Large intestine (tissue), 3 donors: ENCODE measurements around the gene MAP4K4. TPM values are rescaled to one million over a fixed set of nuclear protein-coding genes. Genes with fewer than 3 reads are reported as not detected.
"Not testable (repeated sequence)": the region's sequence is repeated elsewhere in the genome, so short reads cannot be mapped to it uniquely, and the experiment has no call there.

Experiments
- DNase-seq, 2 donors: peaks; one replicate each; pipeline versions ENCODE4 v3.0.0 to v3.0.0-alpha.2; 2013
- H3K27ac ChIP-seq: one replicate; pipeline ENCODE4 v1.5.1; 2013; ENCODE audit warnings: low read length
- H3K27me3 ChIP-seq: 2 replicates; pipeline ENCODE4 v1.6.1; 2013; ENCODE audit warnings: low read length; ENCODE audit not compliant: control insufficient read depth, insufficient read depth
- H3K36me3 ChIP-seq: 2 replicates; pipeline ENCODE4 v1.6.1; 2013; ENCODE audit warnings: low read length; ENCODE audit not compliant: control insufficient read depth, insufficient read depth
- H3K4me1 ChIP-seq: one replicate; pipeline ENCODE4 v1.6.1; 2013; ENCODE audit warnings: low read length; ENCODE audit not compliant: control insufficient read depth, insufficient read depth
- H3K4me3 ChIP-seq: one replicate; pipeline ENCODE4 v1.5.1; 2013; ENCODE audit warnings: low read length
- H3K9me3 ChIP-seq: one replicate; pipeline ENCODE4 v1.6.1; 2013; ENCODE audit warnings: mild to moderate bottlenecking, low read depth, low read length, moderate library complexity; ENCODE audit not compliant: control insufficient read depth
- WGBS: methylation state at CpG from one replicate; pipeline ENCODE4 v1.1.5; 2013; ENCODE audit warnings: low lambda C conversion rate; ENCODE audit not compliant: insufficient coverage; 5-methylcytosine and 5-hydroxymethylcytosine counted together
- polyA plus RNA-seq: library from polyadenylated mRNA; unstranded; fragments of 120-200 nt; gene quantifications from one replicate; pipeline ENCODE4 v1.2.1, GENCODE V29; 2013

MAP4K4 gene
- polyA plus RNA-seq, 1 donor, result 39.5 TPM

- H3K4me1 ChIP-seq, H3K36me3 ChIP-seq, H3K27me3 ChIP-seq, H3K4me3 ChIP-seq, H3K27ac ChIP-seq, DNase-seq, H3K9me3 ChIP-seq: not testable (repeated sequence)
Observed at GRCh38 chr2:101924311-101924710, 226.8 kb downstream of the MAP4K4 start.

GRCh38 chr2:101930019-101930418, 232.5 kb downstream of the MAP4K4 start:
- Histone ChIP-seq H3K27me3 (no peaks in the 10 kb centered on the region), H3K9me3 (no peaks in the 10 kb centered on the region), H3K4me3 (no peak overlapping the region), H3K27ac (no peak overlapping the region), H3K36me3 (no peaks in the 10 kb centered on the region), H3K4me1 (no peaks in the 10 kb centered on the region)
- DNase-seq, result no peak
- WGBS, result no CpG with 5 or more reads among the region's 3 CpGs

- DNase-seq, result no peak
- no peak overlapping the region for H3K27ac ChIP-seq
- H3K27me3 ChIP-seq, result no peaks in the 10 kb centered on the region
- no peaks in the 10 kb centered on the region for H3K36me3 ChIP-seq
- H3K4me1 ChIP-seq, result no peaks in the 10 kb centered on the region
- H3K4me3 ChIP-seq, result no peak overlapping the region
- H3K9me3 ChIP-seq, result no peaks in the 10 kb centered on the region
- no CpG with 5 or more reads among the region's 4 CpGs for whole genome bisulfite sequencing
Observed at GRCh38 chr2:101930847-101931246, 233.3 kb downstream of the MAP4K4 start.

- no peak overlapping the region for H3K27ac ChIP-seq
- H3K36me3 ChIP-seq, result no peaks in the 10 kb centered on the region
- DNase-seq, result no peak
- no peaks in the 10 kb centered on the region for H3K4me1 ChIP-seq
- no peak overlapping the region for H3K4me3 ChIP-seq
- WGBS, result 78% methylated on average over 1 of the region's 3 CpGs
- H3K9me3 ChIP-seq, result no peaks in the 10 kb centered on the region
- no peaks in the 10 kb centered on the region for H3K27me3 ChIP-seq
Observed at GRCh38 chr2:101931402-101931801, 233.9 kb downstream of the MAP4K4 start.

- H3K4me1 ChIP-seq, H3K27me3 ChIP-seq, H3K27ac ChIP-seq, H3K36me3 ChIP-seq, DNase-seq, H3K9me3 ChIP-seq, H3K4me3 ChIP-seq: not testable (repeated sequence)
- 40% methylated on average over 1 of the region's 4 CpGs for WGBS
Observed at GRCh38 chr2:101935764-101936163, 238.3 kb downstream of the MAP4K4 start.

GRCh38 chr2:101942851-101943250, 245.3 kb downstream of the MAP4K4 start:
- H3K9me3 ChIP-seq, result no peaks in the 10 kb centered on the region
- no peak overlapping the region for H3K27ac ChIP-seq
- no peaks in the 10 kb centered on the region for H3K36me3 ChIP-seq
- no peaks in the 10 kb centered on the region for H3K27me3 ChIP-seq
- 63% methylated on average over 1 of the region's 3 CpGs for WGBS
- DNase-seq, result no peak
- no peak overlapping the region for H3K4me3 ChIP-seq
- no peaks in the 10 kb centered on the region for H3K4me1 ChIP-seq

Other genes starting within 250 kb of the MAP4K4 start
- 0.39 TPM for gene RFX8, start 222.6 kb upstream of the MAP4K4 start, polyA plus RNA-seq